K562 (cell line): ENCODE results near the gene C2CD2L. TPM values are rescaled to one million over a fixed set of nuclear protein-coding genes. Genes with fewer than 3 reads are reported as not detected.
A peak's percentile ranks its signal among the peaks of the same experiment; 100 is the strongest.

ENCODE experiments used
- ADNP ChIP-seq: fragments of 200-800 bp; sonication (Bioruptor generic); IDR thresholded peaks from 2 replicates; pipeline ENCODE4 v1.6.1; 2016; ENCODE audit warnings: missing genetic modification characterization, missing compliant biosample characterization
- CBX8 ChIP-seq: fragments of 200-600 bp; sonication (generic); IDR thresholded peaks from 2 replicates; pipeline ENCODE4 v1.6.1; 2012; ENCODE audit warnings: borderline replicate concordance, mixed run types, low read depth, mild to moderate bottlenecking, moderate library complexity, mixed read lengths, low read length, control low read depth, inconsistent platforms; ENCODE audit not compliant: poor library complexity, severe bottlenecking; ENCODE audit errors: extremely low read depth
- CREM ChIP-seq: IDR thresholded peaks from 2 replicates; pipeline ENCODE4 v1.6.1; 2014; ENCODE audit warnings: antibody characterized with exemption, low read depth
- CSDE1 ChIP-seq, 2 experiments: fragments of 450-650 bp; IDR thresholded peaks; 2 replicates each; pipeline ENCODE4 v1.6.1; 2016; ENCODE audit warnings: mild to moderate bottlenecking in 1 of 2
- E2F6 ChIP-seq, 2 experiments: IDR thresholded peaks; 2 replicates each; pipeline ENCODE4 v1.6.1; 2011; ENCODE audit warnings: borderline replicate concordance in 1 of 2, control low read depth in 1 of 2, low read depth in 1 of 2, low read length in 1 of 2, mild to moderate bottlenecking in 1 of 2, mixed read lengths in 1 of 2, moderate library complexity in 1 of 2; ENCODE audit not compliant: insufficient read depth in 1 of 2, insufficient read length in 1 of 2, poor library complexity in 1 of 2, severe bottlenecking in 1 of 2; ENCODE audit errors: extremely low read depth in 1 of 2
- ERF ChIP-seq: fragments of 450-650 bp; formaldehyde crosslinking; IDR thresholded peaks from 2 replicates; pipeline ENCODE4 v1.4.0; 2020; ENCODE audit warnings: mild to moderate bottlenecking, mixed read lengths
- FIP1L1 ChIP-seq: fragments of 200-400 bp; formaldehyde crosslinking; IDR thresholded peaks from 2 replicates; pipeline ENCODE4 v1.6.1; 2018; ENCODE audit warnings: mild to moderate bottlenecking, low read depth, low read length; ENCODE audit not compliant: poor library complexity, severe bottlenecking
- HEY1 ChIP-seq: fragments of 250-450 bp; sonication (Bioruptor Pico); IDR thresholded peaks from 2 replicates; pipeline ENCODE4 v1.5.0; 2020; ENCODE audit warnings: mild to moderate bottlenecking, moderate library complexity, borderline replicate concordance
- KAT8 ChIP-seq: fragments of 450-650 bp; IDR thresholded peaks from 2 replicates; pipeline ENCODE4 v1.6.1; 2016; ENCODE audit warnings: low read depth, mild to moderate bottlenecking
- PATZ1 ChIP-seq: fragments of 250-450 bp; sonication (Bioruptor Pico); IDR thresholded peaks from 2 replicates; pipeline ENCODE4 v1.5.0; 2020; ENCODE audit warnings: mild to moderate bottlenecking, borderline replicate concordance
- PHTF2 ChIP-seq: fragments of 250-450 bp; sonication (Bioruptor Pico); IDR thresholded peaks from 2 replicates; pipeline ENCODE4 v1.5.0; 2021; ENCODE audit warnings: mild to moderate bottlenecking
- POLR2A ChIP-seq: fragments of 450-650 bp; conservative IDR thresholded peaks from 2 replicates; pipeline ENCODE4 v1.6.1; 2016
- PPARD ChIP-seq: fragments of 250-450 bp; sonication (Bioruptor Pico); IDR thresholded peaks from 2 replicates; pipeline ENCODE4 v1.8.0; 2022; ENCODE audit warnings: inconsistent platforms, mild to moderate bottlenecking, moderate library complexity
- SIN3B ChIP-seq: fragments of 450-650 bp; IDR thresholded peaks from 2 replicates; pipeline ENCODE4 v1.6.1; 2017; ENCODE audit warnings: low read depth, mild to moderate bottlenecking, moderate library complexity
- SRSF3 ChIP-seq: fragments of 200-400 bp; formaldehyde crosslinking; IDR thresholded peaks from 2 replicates; pipeline ENCODE4 v1.6.1; 2016; ENCODE audit warnings: mild to moderate bottlenecking, low read length, moderate library complexity; ENCODE audit not compliant: insufficient read depth
- THRB ChIP-seq: fragments of 450-650 bp; formaldehyde crosslinking; conservative IDR thresholded peaks from 2 replicates; pipeline ENCODE4 v1.4.0; 2022; ENCODE audit warnings: mild to moderate bottlenecking, missing genetic modification characterization
- U2AF1 ChIP-seq: fragments of 200-400 bp; formaldehyde crosslinking; optimal IDR thresholded peaks from 2 replicates; pipeline ENCODE3; 2017; ENCODE audit warnings: mild to moderate bottlenecking, low read depth, low read length, moderate library complexity
- YBX1 ChIP-seq: fragments of 450-650 bp; IDR thresholded peaks from 2 replicates; pipeline ENCODE4 v1.7.1; 2016; ENCODE audit warnings: mild to moderate bottlenecking
- ZHX1 ChIP-seq: fragments of 150-350 bp; conservative IDR thresholded peaks from 2 replicates; pipeline ENCODE4 v1.6.1; 2014; ENCODE audit warnings: low read length
- ZNF12 ChIP-seq: sonication (generic); formaldehyde crosslinking; IDR thresholded peaks from 2 replicates; pipeline ENCODE4 v1.4.0; 2020; ENCODE audit warnings: mild to moderate bottlenecking, missing genetic modification reagents
- polyA plus RNA-seq, 8 experiments: library from polyadenylated mRNA; depleted of rRNA in 4 of 8; stranded (reverse) in 5 of 8; unstranded in 3 of 8; fragments of >200 nt; fragmentation: Nextera tagmentation in 2 of 8; fragmentation: Illumina TruSeq in 1 of 8; extraction: Ambion mirVana in 2 of 8; extraction: Trizol in 1 of 8; gene quantifications; 2 replicates each; pipeline versions ENCODE4 v1.2.1 to v1.2.3, GENCODE V29; 2011 to 2014; ENCODE audit warnings: inconsistent platforms in 1 of 8, missing spikeins in 1 of 8
- total RNA-seq, 7 experiments: library from RNA; depleted of rRNA in 6 of 7; stranded (reverse); fragments of >200 nt in 6 of 7; fragmentation: Illumina TruSeq in 2 of 7; extraction: Trizol in 2 of 7; gene quantifications; 2 replicates each; pipeline versions ENCODE4 v1.2.1 to v1.2.3, GENCODE V29; 2011 to 2021; ENCODE audit warnings: low replicate concordance in 1 of 7

The C2CD2L gene
- total and polyA plus RNA-seq, 9 of the 15 experiments (the other 6 are each of a cell fraction or from before 2014, with no cell fraction given) = 0.66 to 41.2 (median 14.8) TPM

- TF ChIP-seq ZHX1 (no peak), YBX1 (no peak), POLR2A (peak; percentile 100), PPARD (no peak), CBX8 (no peak), ZNF12 (CRISPR knock-in tag) (peak; percentile 89), SRSF3 (no peak), HEY1 (CRISPR knock-in tag) (peak; percentile 44; the same call in 1 of the 2 replicates), CREM (peak; percentile 45; the same call in 1 of the 2 replicates), SIN3B (no peak; the same call in 1 of the 2 replicates), PHTF2 (CRISPR knock-in tag) (peak; percentile 12; the same call in 1 of the 2 replicates), E2F6 (IDR thresholded peaks at IDR 0.05; ENCODE audit: borderline replicate concordance in 1 of 2, extremely low read depth in 1 of 2, insufficient read depth in 1 of 2, insufficient read length in 1 of 2, low read depth in 1 of 2, low read length in 1 of 2, poor library complexity in 1 of 2, severe bottlenecking in 1 of 2) (peak; percentile 72 to 83), U2AF1 (peak; percentile 99), PATZ1 (no peak), CSDE1 (IDR thresholded peaks at IDR 0.05) (peak in 1 of 2 experiments; percentile 53; a peak in 1 of 4 replicates), KAT8 (no peak), FIP1L1 (peak; percentile 100), ADNP (tag) (no peak), THRB (CRISPR knock-in tag) (no peak), ERF (CRISPR knock-in tag) (peak; percentile 82; the same call in 1 of the 2 replicates)
Observed at GRCh38 chr11:119095066-119095880, 11.9 kb upstream of the C2CD2L start (continued).
